IMR-90 (cell line): ENCODE data around the gene C1QTNF1.

Experiments
- BHLHE40 ChIP-seq: fragments of 150-350 bp; IDR thresholded peaks from 2 replicates; pipeline ENCODE4 v1.6.1; 2016; ENCODE audit warnings: mild to moderate bottlenecking, low read depth, low read length
- CEBPB ChIP-seq: IDR thresholded peaks from 2 replicates; pipeline ENCODE4 v1.6.1; 2012; ENCODE audit warnings: low read depth, low read length, improper control_type of control experiment
- CTCF ChIP-seq: conservative IDR thresholded peaks from 2 replicates; pipeline ENCODE4 v1.5.1; 2012; ENCODE audit warnings: mild to moderate bottlenecking, low read depth, low read length, improper control_type of control experiment
- ELK1 ChIP-seq: fragments of 150-350 bp; IDR thresholded peaks from 2 replicates; pipeline ENCODE4 v1.6.1; 2016; ENCODE audit warnings: low read depth, mild to moderate bottlenecking, low read length, moderate library complexity, borderline replicate concordance
- FOS ChIP-seq: fragments of 150-350 bp; IDR thresholded peaks from 2 replicates; pipeline ENCODE4 v1.6.1; 2016; ENCODE audit warnings: low read depth, low read length
- MAFK ChIP-seq: IDR thresholded peaks from 2 replicates; pipeline ENCODE4 v1.6.1; 2012; ENCODE audit warnings: low read depth, low read length, improper control_type of control experiment
- MAZ ChIP-seq: IDR thresholded peaks from 2 replicates; pipeline ENCODE4 v1.6.1; 2012; ENCODE audit warnings: low read depth, mild to moderate bottlenecking, low read length, improper control_type of control experiment, moderate library complexity, borderline replicate concordance
- MXI1 ChIP-seq: IDR thresholded peaks from 2 replicates; pipeline ENCODE4 v1.6.1; 2012; ENCODE audit warnings: low read depth, mild to moderate bottlenecking, low read length, moderate library complexity, borderline replicate concordance
- NFE2L2 ChIP-seq: fragments of 150-350 bp; IDR thresholded peaks from 2 replicates; pipeline ENCODE4 v1.6.1; 2016; ENCODE audit warnings: low read depth, mild to moderate bottlenecking, low read length
- POLR2A ChIP-seq: IDR thresholded peaks from 2 replicates; pipeline ENCODE4 v1.6.1; 2012; ENCODE audit warnings: mild to moderate bottlenecking, low read depth, low read length
- RAD21 ChIP-seq: IDR thresholded peaks from 2 replicates; pipeline ENCODE4 v1.6.1; 2012; ENCODE audit warnings: low read length, improper control_type of control experiment
- RCOR1 ChIP-seq: IDR thresholded peaks from 2 replicates; pipeline ENCODE4 v1.6.1; 2012; ENCODE audit warnings: mild to moderate bottlenecking, low read length, improper control_type of control experiment; ENCODE audit not compliant: insufficient replicate concordance
- USF2 ChIP-seq: fragments of 150-350 bp; IDR thresholded peaks from 2 replicates; pipeline ENCODE4 v1.6.1; 2017; ENCODE audit warnings: mild to moderate bottlenecking, antibody characterized with exemption, low read length, low read depth

GRCh38 chr17:79019632-79020584, 4.1 kb upstream of the C1QTNF1 start:
- TF ChIP-seq CTCF (peak; percentile 89), NFE2L2 (no peak), POLR2A (no peak), ELK1 (no peak), MAZ (no peak), USF2 (no peak), RAD21 (peak; percentile 84), CEBPB (no peak), RCOR1 (no peak), BHLHE40 (no peak), MXI1 (no peak), FOS (no peak), MAFK (no peak)
